GM12878 (cell line): Measurements from ENCODE around the gene CNST. TPM values are rescaled to one million over a fixed set of nuclear protein-coding genes. Genes with fewer than 3 reads are reported as not detected.
A peak's percentile ranks its signal among the peaks of the same experiment; 100 is the strongest.

ENCODE experiments used
- HDGF ChIP-seq: fragments of 450-650 bp; IDR thresholded peaks from 2 replicates; pipeline ENCODE4 v1.6.1; 2016; ENCODE audit warnings: antibody characterized with exemption
- MTA2 ChIP-seq: fragments of 450-650 bp; IDR thresholded peaks from 2 replicates; pipeline ENCODE4 v1.6.1; 2016; ENCODE audit warnings: low read depth, mild to moderate bottlenecking, moderate library complexity
- POU2F2 ChIP-seq: IDR thresholded peaks from 3 replicates; pipeline ENCODE4 v1.6.1; 2011; ENCODE audit warnings: low read depth, mild to moderate bottlenecking, low read length, borderline replicate concordance
- RAD21 ChIP-seq: IDR thresholded peaks from 2 replicates; pipeline ENCODE4 v1.6.1; 2011; ENCODE audit warnings: mild to moderate bottlenecking, low read depth, low read length, moderate library complexity; ENCODE audit not compliant: insufficient read depth
- SMAD5 ChIP-seq: IDR thresholded peaks from 2 replicates; pipeline ENCODE4 v1.6.1; 2016; ENCODE audit warnings: antibody characterized with exemption, low read depth
- SMC3 ChIP-seq: IDR thresholded peaks from 2 replicates; pipeline ENCODE4 v1.6.1; 2011; ENCODE audit warnings: low read length, improper control_type of control experiment, borderline replicate concordance
- SREBF1 ChIP-seq: IDR thresholded peaks from 2 replicates; pipeline ENCODE4 v1.6.1; 2012; ENCODE audit warnings: mild to moderate bottlenecking, low read length
- TCF7 ChIP-seq: IDR thresholded peaks from 2 replicates; pipeline ENCODE4 v1.6.1; 2014; ENCODE audit warnings: antibody characterized with exemption, borderline replicate concordance
- polyA plus RNA-seq, 11 experiments: library from polyadenylated mRNA; depleted of rRNA in 4 of 11; unstranded in 6 of 11; stranded (reverse) in 5 of 11; fragments of >200 nt; fragmentation: Nextera tagmentation in 4 of 11; fragmentation: Illumina TruSeq in 1 of 11; extraction: Ambion mirVana in 4 of 11; extraction: Trizol in 1 of 11; gene quantifications; 1 replicate in 1 of 11; 2 replicates in 10 of 11; pipeline versions ENCODE4 v1.2.1 to v1.2.3, GENCODE V29; 2011 to 2016; ENCODE audit warnings: inconsistent platforms in 2 of 11, missing spikeins in 2 of 11, low read depth in 1 of 11
- total RNA-seq, 4 experiments: library from RNA; depleted of rRNA in 3 of 4; stranded (reverse); fragments of >200 nt in 3 of 4; fragmentation: Illumina TruSeq in 1 of 4; extraction: Trizol in 1 of 4; gene quantifications; 2 replicates each; pipeline versions ENCODE4 v1.2.1 to v1.2.3, GENCODE V29; 2013 to 2021
- TF ChIP-seq, protein P1 (sequence below): IDR thresholded peaks from 2 replicates; pipeline ENCODE4 v1.6.1; 2012; ENCODE audit warnings: low read depth, low read length, improper control_type of control experiment
- TF ChIP-seq, protein P2 (sequence below): fragments of 450-650 bp; IDR thresholded peaks from 2 replicates; pipeline ENCODE4 v1.6.1; 2017; ENCODE audit warnings: low read depth, mild to moderate bottlenecking, moderate library complexity
- TF ChIP-seq, protein P3 (sequence below): fragments of 450-650 bp; IDR thresholded peaks from 2 replicates; pipeline ENCODE4 v1.6.1; 2014; ENCODE audit warnings: mild to moderate bottlenecking

Gene CNST
- total and polyA plus RNA-seq, 10 of the 15 experiments (the other 5 are each of a cell fraction or from before 2014, with no cell fraction given) = 4.8 to 16.2 (median 12.3) TPM

DNA sequence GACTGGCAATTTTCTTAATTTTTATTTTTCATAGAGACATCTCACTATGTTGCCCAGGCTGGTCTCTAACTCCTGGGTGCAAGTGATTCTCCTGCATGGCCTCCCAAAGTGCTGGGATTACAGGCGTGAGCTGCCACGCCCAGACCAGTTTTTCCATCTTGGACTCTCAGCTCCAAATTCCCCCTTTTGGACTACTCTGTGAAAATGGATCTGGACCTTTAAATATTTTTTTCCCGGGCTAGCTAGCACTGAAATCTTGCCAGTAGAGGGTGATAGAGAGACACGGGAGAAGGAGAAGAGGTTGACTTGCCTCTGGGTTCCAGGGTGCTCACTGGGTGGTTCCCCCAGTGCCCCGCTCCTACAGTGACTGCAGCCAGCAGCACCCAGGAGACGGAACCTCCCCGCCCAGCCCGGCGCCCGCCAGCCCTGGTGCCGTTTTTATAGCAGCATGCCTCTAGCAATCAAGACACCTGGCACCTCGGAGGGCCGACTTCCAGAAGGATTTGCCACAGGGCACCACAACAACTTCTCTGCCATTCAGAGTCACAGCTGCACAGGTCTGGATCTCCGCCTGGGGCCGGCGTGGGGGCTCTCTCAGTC is 123.3 kb downstream of the CNST start (continued):
- TF ChIP-seq, protein P1, sequence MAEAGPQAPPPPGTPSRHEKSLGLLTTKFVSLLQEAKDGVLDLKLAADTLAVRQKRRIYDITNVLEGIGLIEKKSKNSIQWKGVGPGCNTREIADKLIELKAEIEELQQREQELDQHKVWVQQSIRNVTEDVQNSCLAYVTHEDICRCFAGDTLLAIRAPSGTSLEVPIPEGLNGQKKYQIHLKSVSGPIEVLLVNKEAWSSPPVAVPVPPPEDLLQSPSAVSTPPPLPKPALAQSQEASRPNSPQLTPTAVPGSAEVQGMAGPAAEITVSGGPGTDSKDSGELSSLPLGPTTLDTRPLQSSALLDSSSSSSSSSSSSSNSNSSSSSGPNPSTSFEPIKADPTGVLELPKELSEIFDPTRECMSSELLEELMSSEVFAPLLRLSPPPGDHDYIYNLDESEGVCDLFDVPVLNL = peak; percentile 71; the same call in 1 of the 2 replicates
- TF ChIP-seq SMAD5 = no peak
- no peak for TF ChIP-seq HDGF
- no peak for TF ChIP-seq SREBF1
- TF ChIP-seq, protein P2, sequence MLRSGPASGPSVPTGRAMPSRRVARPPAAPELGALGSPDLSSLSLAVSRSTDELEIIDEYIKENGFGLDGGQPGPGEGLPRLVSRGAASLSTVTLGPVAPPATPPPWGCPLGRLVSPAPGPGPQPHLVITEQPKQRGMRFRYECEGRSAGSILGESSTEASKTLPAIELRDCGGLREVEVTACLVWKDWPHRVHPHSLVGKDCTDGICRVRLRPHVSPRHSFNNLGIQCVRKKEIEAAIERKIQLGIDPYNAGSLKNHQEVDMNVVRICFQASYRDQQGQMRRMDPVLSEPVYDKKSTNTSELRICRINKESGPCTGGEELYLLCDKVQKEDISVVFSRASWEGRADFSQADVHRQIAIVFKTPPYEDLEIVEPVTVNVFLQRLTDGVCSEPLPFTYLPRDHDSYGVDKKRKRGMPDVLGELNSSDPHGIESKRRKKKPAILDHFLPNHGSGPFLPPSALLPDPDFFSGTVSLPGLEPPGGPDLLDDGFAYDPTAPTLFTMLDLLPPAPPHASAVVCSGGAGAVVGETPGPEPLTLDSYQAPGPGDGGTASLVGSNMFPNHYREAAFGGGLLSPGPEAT = 0 out of 2 replicates have a peak, but pooled peaks have one; percentile 12
- no peak for TF ChIP-seq POU2F2
- TF ChIP-seq, protein P3, sequence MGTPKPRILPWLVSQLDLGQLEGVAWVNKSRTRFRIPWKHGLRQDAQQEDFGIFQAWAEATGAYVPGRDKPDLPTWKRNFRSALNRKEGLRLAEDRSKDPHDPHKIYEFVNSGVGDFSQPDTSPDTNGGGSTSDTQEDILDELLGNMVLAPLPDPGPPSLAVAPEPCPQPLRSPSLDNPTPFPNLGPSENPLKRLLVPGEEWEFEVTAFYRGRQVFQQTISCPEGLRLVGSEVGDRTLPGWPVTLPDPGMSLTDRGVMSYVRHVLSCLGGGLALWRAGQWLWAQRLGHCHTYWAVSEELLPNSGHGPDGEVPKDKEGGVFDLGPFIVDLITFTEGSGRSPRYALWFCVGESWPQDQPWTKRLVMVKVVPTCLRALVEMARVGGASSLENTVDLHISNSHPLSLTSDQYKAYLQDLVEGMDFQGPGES = 0 out of 2 replicates have a peak, but pooled peaks have one; percentile 12
- TF ChIP-seq TCF7 = no peak
- peak; percentile 81 for TF ChIP-seq SMC3
- TF ChIP-seq MTA2 = no peak
- peak; percentile 82 for TF ChIP-seq RAD21
- TF ChIP-seq, all 136 proteins: peak for 10
